Nephron progenitor cell (in vitro differentiated cells): Measurements from ENCODE around the gene ZNF44.

Experiments
- DNase-seq: peaks from one replicate; pipeline ENCODE4 v3.0.0; 2021
- H3K27ac Mint-ChIP-seq: 2 replicates; pipeline ENCODE4 v1.8.0; 2021; ENCODE audit warnings: mild to moderate bottlenecking, moderate library complexity, mixed read lengths
- H3K27me3 Mint-ChIP-seq: 2 replicates; pipeline ENCODE4 v1.8.0; 2021; ENCODE audit warnings: mild to moderate bottlenecking, low read depth, mixed read lengths; ENCODE audit not compliant: poor library complexity
- H3K36me3 Mint-ChIP-seq: 2 replicates; pipeline ENCODE4 v1.8.0; 2021; ENCODE audit warnings: low read depth, mixed read lengths
- H3K4me1 Mint-ChIP-seq: 2 replicates; pipeline ENCODE4 v1.8.0; 2021; ENCODE audit warnings: mixed read lengths
- H3K4me3 Mint-ChIP-seq: 2 replicates; pipeline ENCODE4 v1.8.0; 2021; ENCODE audit warnings: mild to moderate bottlenecking, moderate library complexity, mixed read lengths
- H3K9me3 Mint-ChIP-seq: 2 replicates; pipeline ENCODE4 v1.8.0; 2021; ENCODE audit warnings: mild to moderate bottlenecking, moderate library complexity, mixed read lengths
- CTCF ChIP-seq: fragments of 200-600 bp; sonication (generic); IDR thresholded peaks from 2 replicates; pipeline ENCODE4 v1.5.0; 2021; ENCODE audit warnings: antibody characterized with exemption

ZNF44 gene

GRCh38 chr19:12230751-12231733 is 63.6 kb downstream of the ZNF44 start:
- peaks cover 13% of the 10 kb centered on the region for H3K27me3 Mint-ChIP-seq
- no peaks in the 10 kb centered on the region for H3K4me1 Mint-ChIP-seq
- TF ChIP-seq CTCF: no peak
- no peak for DNase-seq
- H3K27ac Mint-ChIP-seq: no peak overlapping the region
- H3K9me3 Mint-ChIP-seq: peaks cover 92% of the 10 kb centered on the region
- H3K36me3 Mint-ChIP-seq: peaks cover 75% of the 10 kb centered on the region
- no peak overlapping the region for H3K4me3 Mint-ChIP-seq

- Mint-ChIP-seq H3K27ac (no peak overlapping the region), H3K4me3 (no peak overlapping the region), H3K9me3 (peaks cover 92% of the 10 kb centered on the region), H3K4me1 (no peaks in the 10 kb centered on the region), H3K27me3 (peaks cover 13% of the 10 kb centered on the region), H3K36me3 (peaks cover 74% of the 10 kb centered on the region)
- no peak for DNase-seq
- no peak for TF ChIP-seq CTCF
Measured at GRCh38 chr19:12229990-12230389, 64.7 kb downstream of the ZNF44 start.

- Mint-ChIP-seq H3K4me3 (no peak overlapping the region), H3K4me1 (no peaks in the 10 kb centered on the region), H3K36me3 (peaks cover 72% of the 10 kb centered on the region), H3K27ac (no peak overlapping the region), H3K27me3 (peaks cover 6% of the 10 kb centered on the region), H3K9me3 (peaks cover 91% of the 10 kb centered on the region)
- DNase-seq: no peak
- TF ChIP-seq CTCF: no peak
Measured at GRCh38 chr19:12224676-12225075, 70.0 kb downstream of the ZNF44 start.

- DNase-seq: no peak
- H3K27ac Mint-ChIP-seq: no peak overlapping the region
- no peak overlapping the region for H3K4me3 Mint-ChIP-seq
- peaks cover 94% of the 10 kb centered on the region for H3K9me3 Mint-ChIP-seq
- peaks cover 76% of the 10 kb centered on the region for H3K36me3 Mint-ChIP-seq
- no peak for TF ChIP-seq CTCF
- H3K4me1 Mint-ChIP-seq: no peaks in the 10 kb centered on the region
- H3K27me3 Mint-ChIP-seq: peaks cover 4% of the 10 kb centered on the region
Measured at GRCh38 chr19:12222980-12223630, 71.6 kb downstream of the ZNF44 start.
